Skin epidermis (tissue), 12 donors: ENCODE data around the gene GMPPA.

Source experiments
- H3K27ac ChIP-seq, 21 experiments: fragments of 200-600 bp; sonication (generic) in 11 of 21; one replicate each; pipeline ENCODE4 v1.5.0; 2020; ENCODE audit warnings: mild to moderate bottlenecking in 3 of 21, inconsistent platforms in 2 of 21, moderate library complexity in 2 of 21
- H3K4me3 ChIP-seq, 7 experiments: fragments of 200-600 bp; sonication (generic) in 2 of 7; one replicate each; pipeline ENCODE4 v1.5.0; 2020; ENCODE audit warnings: inconsistent platforms in 2 of 7, mild to moderate bottlenecking in 2 of 7, moderate library complexity in 1 of 7

GMPPA gene

DNA sequence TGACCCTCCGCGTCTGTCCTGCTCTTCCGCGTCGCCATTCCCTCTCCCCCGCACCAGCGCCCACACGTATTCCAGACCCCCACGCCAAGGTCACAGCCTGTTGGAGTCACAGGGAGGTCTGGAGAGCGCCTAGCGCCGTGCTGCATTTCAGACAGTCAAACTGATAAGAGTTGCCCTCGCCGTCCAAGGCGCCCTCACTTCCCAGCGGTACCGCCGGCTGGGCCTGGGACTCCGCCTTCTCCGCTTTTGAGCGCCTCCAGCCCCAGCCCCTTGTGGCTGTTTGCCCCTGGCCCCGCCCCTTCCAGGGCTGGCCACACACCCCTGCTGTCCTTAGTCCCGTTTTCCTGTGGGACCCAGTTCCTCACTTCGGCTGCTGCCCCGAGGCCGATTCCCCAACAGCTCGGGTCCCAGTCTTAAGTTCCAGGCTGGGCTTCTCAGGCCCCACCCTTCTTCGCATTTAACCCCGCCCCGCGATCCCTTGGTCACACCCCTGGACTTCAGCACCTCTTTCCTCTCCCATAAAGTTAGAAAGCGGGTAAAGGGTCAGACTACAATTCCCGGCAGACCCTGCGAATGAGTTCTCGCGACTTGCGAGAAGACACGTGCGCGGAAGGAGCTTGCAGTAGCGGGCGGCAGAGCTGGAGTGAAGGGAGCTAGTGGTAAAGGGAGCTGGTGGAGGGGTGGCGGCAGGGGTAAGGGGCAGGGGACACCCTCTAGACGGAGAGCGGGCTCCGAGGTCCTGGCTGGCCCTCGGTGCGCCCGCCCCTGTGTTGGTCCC is at the start of gene GMPPA:
Gene GMPPA, plus strand, starts transcription at position 612 of the 778 bp plus-strand sequence. CDS start 1,085 bp downstream, outside the sequence.
- Histone ChIP-seq H3K27ac (peak within 1 kb of the TSS; percentile 46 to 96 (median 89)), H3K4me3 (peak within 1 kb of the TSS; percentile 45 to 69 (median 64))

DNA sequence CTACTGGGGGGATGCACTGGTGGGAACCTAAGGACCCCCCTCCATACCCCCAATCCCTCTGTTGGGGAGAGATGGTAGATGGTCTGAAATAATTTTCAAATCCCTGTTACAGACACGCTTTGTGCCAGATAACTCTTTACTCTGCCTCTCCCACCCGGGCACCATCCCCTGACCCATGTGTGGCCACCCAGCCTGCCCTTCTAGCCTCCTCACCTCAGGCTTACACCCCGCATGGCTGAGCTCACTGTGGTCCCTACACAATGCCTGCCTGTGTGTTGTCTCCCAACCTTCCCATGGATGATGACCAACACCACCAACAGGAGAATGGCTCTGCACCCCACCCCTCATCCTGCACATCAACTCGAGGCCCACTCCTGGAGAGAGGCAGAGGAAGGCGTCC is 49.1 kb upstream of the GMPPA start:
- no peak overlapping the region for H3K27ac ChIP-seq

DNA sequence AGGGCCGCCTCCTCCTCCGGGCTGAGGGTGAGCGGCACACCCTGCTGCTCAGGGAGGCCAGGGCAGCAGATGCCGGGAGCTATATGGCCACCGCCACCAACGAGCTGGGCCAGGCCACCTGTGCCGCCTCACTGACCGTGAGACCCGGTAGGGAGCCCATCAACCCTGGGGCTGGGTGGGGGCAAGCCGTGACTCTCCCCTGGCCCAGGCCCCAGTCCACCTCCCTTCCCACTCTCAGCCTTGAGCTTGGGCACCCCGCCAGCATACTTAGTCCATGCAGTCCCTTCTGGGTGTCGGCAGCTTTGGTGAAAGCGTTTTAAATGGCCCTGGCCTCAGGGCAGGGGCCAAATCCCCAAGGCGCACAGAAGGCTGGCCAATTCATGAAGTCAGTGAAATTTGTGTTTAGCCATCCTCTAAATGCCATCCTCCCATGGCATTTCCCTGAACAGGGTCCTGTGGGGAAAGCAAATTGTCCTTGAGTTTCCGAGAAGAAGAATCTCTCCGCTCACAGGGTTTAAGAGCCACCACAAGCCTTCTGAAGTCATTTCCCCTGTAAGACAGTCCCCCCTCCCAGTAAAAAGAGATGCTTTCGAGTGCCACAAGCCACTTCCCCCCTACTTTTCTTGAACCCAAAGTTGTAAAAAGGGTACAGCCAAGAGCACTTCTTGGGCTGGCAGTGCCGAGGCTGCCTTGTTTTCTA is 46.9 kb upstream of the GMPPA start:
- Histone ChIP-seq H3K4me3 (no peak overlapping the region), H3K27ac (peak overlapping the region in 9 of 21 experiments; percentile 0 to 82 (median 30))

More for the DNA sequence above, 49.1 kb upstream of the GMPPA start:
- no peak overlapping the region for H3K4me3 ChIP-seq

DNA sequence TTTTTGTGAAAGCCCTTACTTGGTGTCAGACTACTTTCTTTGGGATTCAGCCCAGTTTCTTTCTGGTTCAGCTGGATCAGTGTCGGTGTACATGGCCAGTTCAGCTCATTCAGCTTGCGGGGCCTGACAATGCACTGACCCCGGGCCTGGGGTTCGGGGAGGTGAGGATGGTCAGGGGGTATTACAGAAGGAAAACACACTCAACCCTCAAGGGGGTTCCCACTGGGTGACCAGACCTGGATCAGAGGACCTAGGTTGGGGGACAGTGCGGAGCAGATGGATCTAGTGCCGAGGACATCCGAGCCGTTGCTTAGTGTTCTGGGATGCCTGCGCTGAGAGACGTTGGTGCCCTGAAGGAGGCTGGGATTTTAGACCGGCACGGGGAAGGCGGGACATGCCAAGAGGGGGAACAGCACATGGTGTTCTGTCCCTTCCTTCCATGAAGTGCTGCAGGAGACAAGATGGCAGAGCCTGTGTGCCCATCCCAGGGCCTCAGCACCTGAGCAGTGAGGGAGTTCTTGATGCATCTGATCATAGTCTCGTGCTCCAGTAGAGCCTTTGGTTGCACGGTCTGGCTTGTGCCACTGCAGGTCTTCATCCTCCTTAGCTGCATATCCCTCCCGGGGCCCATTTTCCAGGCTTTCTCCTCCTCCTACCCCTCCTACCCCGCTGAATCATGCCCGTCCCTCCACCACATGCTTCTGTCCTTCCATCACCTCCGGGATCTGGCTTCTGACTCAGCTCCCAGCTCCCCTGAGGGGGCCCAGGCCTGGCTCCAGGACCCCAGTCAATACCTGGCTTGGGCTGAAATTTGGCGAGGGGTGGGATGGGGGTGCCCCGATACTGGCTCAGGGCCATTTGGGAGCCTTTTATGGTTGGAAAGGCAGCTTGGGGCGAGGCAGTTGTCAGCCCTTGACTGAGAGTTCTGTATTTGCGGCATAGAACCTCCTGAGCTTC is 46.1 kb upstream of the GMPPA start:
- Histone ChIP-seq H3K27ac (peak overlapping the region in 11 of 21 experiments; percentile 8 to 82 (median 40)), H3K4me3 (no peak overlapping the region)

DNA sequence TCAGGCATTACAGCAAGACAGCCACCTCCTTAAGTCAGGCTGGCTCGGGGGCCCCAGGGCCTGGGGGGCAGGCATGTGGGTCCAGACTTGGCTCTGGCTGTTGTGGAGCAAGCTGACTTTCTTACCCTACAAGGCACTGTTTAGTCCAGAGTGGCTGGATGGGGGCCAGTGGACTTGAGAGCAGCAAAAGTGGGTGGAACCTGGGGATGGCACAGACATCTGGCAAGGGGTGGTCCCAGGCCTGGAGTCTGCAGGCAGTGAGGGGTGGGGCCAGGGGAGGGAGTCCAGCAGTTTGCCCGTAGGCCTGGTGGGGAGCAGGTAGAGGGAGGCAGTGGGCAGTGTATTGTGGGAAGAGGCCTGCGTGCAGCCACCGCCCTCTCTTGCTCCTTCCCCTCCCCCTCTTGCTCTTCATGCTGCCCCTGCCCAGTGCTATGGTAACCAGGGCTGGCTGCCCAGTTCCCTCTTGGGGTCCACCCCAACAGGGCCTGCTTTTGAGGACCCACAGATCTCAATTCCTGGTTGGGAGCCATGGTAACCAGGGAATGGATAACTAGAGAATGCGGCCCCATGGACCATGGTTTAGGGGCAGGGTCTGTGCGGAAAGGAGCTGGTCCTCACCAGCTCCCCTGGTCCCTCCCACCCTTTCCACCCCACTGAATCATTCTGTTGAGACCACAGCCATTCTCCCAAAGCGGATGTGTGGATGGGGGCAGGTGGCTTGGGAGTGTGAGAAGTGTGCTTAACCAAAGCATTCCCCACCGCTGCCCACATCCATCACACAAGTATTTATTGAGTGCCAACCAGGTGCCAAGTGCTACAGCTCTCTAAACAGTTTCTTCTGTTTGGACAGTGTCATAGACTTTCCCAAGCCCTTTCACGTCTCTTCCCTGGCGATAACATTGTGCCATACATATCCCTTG is 44.8 kb upstream of the GMPPA start:
- Histone ChIP-seq H3K27ac (peak overlapping the region in 10 of 21 experiments; percentile 24 to 82 (median 49)), H3K4me3 (no peak overlapping the region)

DNA sequence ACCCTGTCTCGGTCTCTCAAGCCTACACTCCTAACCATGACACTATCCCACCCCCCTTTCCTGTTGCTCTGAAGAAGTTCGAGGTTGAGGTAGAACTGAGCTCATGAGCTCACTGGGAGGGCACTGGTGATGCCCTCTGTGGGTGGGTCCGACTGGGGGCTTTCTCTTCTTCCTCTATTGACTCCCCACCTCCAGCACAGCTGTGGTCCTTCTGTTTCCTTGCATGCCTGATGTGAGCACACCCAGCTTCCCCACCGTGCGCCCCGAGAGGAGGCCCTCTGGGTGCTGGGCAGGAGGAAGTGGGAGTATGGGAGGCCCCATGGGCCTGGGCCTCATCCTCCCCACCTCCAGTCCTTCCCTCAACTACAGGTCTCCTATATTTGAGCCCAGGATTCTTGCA is 43.1 kb upstream of the GMPPA start:
- Histone ChIP-seq H3K27ac (no peak overlapping the region), H3K4me3 (no peak overlapping the region)

DNA sequence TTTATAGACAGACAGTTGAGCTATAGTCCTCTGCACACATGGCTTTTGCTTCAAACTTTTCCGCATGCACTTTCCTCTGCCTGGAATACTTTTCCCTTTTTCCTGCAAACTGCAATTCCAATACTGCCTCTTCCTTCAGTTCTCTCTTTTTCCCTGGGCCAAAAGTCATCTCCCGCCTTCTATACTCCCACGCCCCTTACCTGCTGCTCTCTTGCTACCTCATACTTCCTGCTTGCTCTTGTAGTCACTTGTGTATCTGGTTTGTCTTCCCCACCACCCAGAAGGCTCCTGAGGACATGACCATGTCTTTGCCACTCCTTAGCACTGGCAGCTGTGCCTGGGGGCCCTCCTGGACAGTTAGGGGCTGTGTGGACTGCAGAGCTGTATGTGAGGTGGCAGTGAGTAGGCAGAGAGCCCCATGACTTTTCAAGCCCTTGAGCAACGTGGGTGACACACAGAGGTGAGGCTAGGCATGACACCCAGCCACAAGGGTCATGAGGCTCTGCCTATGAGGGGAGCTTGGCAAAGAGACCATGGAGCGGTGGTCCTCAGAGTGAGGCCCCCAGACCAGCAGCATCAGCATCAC is 40.8 kb upstream of the GMPPA start:
- H3K4me3 ChIP-seq: no peak overlapping the region
- H3K27ac ChIP-seq: no peak overlapping the region

DNA sequence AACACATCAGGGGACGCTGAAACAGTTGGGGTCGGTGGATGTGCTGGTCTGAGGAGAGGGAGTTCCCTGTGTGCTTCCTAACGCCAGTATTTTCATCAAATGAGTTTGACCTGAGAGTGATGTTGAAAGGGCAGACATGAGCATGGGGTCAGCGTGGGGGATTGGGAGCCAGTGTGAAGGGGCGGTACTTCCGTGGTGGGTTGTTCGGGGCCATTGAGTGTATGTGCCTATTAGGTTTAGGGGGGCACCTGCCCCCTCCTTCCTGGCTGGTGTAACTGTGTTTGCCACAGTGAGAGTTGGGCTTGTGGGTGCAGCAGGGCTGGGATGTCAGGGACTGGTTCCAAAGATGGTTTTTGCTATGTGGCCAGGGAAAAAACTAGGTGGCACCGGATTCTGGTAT is 39.7 kb upstream of the GMPPA start:
- H3K4me3 ChIP-seq: no peak overlapping the region
- H3K27ac ChIP-seq: no peak overlapping the region

DNA sequence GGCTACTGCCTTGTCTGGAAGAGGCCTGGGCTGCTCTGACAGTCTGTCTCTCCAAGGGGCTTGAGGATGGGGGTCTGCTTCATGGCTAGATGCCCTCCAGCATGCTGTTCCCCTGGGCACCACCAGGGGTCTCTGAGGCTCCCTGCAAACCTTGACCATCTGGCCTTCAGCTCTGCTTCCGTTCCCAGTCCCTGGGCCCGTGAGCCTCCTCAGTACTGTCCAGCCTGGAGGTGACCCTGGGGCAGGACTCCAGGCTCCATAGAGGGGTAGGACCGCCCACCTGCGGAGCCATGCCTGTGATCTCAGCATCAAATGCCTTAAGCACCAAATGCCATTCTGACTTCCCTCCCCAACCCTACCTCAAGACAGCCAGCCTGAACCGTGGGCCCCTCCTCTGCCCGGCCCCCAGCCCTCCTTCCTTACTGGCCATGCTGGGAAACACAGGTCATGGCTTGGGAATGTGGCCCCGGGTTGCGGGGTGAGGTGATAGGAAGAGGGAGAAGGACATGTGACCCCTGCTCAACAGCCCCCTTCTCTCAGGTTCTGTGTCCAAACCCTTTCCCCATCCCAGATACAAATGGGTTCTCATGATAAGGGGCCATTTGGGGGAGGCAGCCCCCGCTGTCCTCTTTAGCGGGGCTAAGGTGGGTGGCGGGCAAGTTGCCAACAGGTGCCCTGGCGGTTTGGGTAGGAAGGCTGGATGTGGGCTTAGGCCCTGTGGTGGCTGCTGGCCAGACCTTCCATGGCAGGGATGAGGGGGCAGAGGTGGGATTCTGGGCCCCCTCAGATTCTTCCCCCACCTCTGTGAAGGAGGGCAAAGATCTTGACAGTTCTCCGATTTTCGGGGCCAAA is 39.0 kb upstream of the GMPPA start:
- no peak overlapping the region for H3K4me3 ChIP-seq
- H3K27ac ChIP-seq: peak overlapping the region in 1 of 21 experiments; percentile 31

DNA sequence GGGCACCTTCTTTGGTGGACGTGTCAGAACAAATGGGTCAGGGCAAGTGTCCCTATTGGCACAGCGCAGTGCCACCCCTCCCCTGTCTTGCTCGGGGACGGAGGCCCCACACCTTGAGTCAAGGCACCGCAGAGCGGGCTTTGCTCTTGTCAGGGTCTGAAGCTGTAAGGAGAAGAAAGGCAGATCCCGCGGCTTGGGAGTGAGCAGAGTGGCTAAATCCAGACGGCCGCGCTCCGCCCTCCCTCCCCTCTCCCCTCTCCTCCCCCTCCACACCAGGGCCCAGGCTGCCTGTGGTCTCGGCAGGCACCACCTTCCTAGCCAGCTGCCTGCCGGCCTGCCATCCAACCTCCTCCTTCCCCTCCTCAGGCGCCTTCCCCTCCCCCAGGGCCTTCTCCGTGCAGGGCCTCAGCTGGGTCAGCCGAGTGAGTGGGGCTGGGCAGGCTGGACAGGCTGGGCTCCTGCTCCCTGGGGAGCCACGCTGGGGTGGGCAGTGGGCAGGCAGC is 38.2 kb upstream of the GMPPA start:
- Histone ChIP-seq H3K4me3 (no peak overlapping the region), H3K27ac (peak overlapping the region in 2 of 21 experiments; percentile 0 to 31)

DNA sequence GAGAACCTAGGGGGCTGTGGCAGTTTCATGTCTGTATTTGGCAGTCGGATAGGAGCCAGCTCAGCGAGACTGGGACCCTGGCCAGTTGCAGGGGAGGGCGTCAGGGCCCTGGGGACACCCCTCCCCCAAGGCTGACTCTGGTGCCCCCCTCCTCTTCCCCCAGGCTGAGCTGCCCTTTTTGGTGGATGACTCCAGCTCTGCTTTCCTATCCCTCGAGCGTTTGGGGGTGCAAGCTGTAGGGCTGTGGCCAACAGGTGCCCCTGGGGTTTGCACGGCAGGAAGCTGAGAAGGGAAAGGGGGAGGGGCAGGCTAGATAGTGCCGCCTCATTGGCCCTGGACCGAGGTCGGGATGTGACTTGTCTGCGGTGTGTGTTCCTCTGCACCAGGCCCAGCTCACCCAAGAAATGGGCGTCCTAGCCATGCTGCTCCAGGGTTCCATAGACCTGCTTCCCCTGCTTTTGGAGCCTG is 37.6 kb upstream of the GMPPA start:
- no peak overlapping the region for H3K4me3 ChIP-seq
- peak overlapping the region in 1 of 21 experiments; percentile 0 for H3K27ac ChIP-seq

DNA sequence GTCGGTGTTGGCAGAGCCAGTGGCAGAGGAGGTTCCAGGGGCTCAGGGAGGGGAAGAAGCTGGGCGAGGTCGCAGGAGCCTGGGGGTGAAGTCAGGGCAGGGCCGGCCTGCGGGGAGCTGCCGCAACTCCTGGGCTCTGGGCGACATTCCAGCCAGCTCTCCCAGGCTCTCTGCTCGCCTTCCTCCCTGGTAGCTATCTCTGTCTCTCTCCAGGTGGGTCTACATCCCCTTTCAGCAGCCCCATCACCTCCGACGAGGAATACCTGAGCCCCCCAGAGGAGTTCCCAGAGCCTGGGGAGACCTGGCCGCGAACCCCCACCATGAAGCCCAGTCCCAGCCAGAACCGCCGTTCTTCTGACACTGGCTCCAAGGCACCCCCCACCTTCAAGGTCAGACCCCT is 37.0 kb upstream of the GMPPA start:
- no peak overlapping the region for H3K4me3 ChIP-seq
- no peak overlapping the region for H3K27ac ChIP-seq

DNA sequence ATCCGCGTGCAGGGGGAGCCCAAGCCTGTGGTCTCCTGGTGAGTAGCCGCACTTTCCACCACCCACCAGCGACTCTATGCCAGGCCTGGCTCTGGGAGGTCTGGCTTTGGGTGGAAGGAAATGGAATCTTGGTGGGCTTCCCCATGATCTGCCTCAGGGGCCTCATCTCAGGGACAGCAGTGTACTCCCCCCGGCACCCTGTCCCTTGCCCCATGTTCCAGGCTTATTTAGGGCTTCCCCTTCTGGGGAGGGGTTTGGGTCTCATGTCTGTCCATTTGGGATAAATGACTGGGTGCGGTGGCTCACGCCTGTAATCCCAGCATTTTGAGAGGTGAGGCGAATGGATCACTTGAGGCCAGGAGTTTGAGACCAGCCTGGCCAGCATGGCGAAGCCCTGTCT is 36.3 kb upstream of the GMPPA start:
- Histone ChIP-seq H3K27ac (no peak overlapping the region), H3K4me3 (no peak overlapping the region)

DNA sequence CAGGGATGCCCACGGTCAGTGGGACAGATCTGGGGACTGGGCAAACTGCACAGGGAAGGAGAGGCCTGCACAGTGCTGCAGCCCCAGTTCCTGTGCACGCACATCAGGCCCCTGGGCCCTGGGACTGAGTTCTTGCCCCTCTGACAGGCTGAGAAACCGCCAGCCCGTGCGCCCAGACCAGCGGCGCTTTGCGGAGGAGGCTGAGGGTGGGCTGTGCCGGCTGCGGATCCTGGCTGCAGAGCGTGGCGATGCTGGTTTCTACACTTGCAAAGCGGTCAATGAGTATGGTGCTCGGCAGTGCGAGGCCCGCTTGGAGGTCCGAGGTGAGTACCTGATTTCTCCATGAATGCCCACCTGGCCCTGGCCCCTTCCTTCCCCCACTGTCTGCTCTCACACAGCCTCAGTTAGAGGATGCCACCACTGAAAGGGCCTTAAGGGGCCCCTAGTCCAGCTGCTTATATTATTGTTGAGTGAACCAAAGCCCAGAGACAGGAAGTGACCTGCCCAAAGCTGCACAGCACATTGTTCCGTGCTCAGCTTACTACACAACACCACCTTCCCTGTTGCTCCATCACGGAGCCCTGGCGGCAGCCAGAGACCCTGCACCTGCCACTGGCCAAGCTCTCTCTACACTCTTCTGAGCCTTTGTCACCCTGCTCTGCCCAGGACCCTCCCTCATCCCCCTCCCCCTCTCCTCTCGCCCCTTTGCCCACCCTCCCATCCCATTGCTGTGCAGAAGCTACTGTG is 34.2 kb upstream of the GMPPA start:
- H3K4me3 ChIP-seq: no peak overlapping the region
- H3K27ac ChIP-seq: no peak overlapping the region

DNA sequence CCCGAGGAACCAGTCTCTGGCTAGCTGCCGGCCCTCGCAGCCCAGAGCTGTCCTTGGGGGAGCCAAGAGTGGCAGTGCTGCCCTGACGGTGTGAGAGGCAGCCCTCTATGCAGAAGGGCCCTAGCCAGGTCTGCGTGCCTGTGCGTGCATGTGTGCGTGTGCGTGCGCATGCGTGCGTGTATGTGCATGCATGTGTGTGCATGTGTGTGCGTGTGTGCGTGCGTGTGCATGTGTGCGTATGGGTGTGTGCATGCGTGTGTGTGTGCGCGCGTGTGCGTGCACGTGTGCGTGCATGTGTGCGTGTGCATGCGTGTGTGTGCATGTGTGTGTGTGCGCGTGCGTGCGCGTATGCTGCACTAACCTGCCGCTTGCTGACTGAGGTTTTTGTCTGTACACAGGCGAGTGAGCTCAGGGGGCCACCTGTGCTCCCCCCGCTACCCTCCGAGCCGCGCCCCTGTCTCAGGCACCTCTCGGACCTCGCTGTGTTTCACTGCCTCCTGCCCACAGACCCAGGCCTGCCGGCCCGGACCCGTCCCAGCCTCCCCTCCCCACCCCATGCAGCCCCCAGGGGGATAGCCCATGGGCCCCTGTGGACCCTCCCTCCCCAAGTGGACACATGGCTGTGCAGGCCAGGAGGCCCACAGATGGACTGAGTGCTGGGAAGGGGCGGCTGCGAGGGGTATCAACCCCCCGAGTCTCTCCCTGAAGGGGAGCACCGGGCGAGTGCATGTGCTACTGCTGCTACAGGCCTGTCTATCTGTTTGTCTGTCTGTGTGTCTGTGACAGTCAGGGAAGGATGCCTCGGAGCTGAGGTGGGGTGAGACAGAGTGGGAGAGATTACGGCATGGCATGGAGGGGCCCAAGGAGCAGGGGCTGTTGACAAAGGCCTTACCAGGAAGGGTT is 32.8 kb upstream of the GMPPA start:
- Histone ChIP-seq H3K27ac (peak overlapping the region in 1 of 21 experiments; percentile 30), H3K4me3 (no peak overlapping the region)
